ENCODE measurements around the gene HOXA10. TPM values are rescaled to one million over a fixed set of nuclear protein-coding genes. Genes with fewer than 3 reads are reported as not detected.

The HOXA10 gene
- total RNA-seq, 1 experiment from 2014 or later, result not detected

DNA sequence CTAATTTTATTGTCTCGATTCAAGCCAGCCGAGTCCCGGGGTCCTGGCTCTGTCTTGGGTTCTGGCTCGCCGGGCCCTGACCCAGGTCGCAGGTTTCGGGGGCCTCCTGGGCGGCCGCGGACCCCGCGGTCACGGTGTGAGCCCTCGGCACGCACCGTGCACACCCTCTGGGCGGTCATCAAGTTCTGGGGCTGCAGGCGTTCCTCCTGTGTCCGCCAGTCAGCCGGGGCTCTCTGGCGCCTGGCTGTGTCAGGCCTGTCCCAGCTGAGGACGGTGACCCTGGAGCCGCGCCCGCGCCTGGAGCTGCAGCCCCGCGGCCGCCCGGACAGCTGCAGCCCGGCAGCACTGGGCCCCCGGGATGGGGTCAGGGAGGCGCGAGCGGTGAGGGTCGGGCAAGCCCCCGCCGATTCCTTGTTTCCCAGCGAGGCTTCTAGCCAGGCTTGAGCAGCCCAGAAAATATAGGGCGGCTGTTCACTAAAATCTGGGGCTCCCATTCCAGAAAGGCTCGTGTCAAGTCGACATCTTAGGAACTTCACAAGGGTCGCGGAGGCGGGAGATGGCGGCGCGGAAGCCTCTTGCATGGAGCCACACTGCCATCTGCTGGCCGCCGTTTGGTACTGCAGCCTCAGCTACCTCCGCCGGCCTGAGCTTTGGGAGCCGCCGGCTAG is 13.4 kb downstream of the HOXA10 start:
- Histone ChIP-seq H4K20me1 (ENCODE audit: control insufficient read depth, insufficient read depth, insufficient read length) (no peaks in the 10 kb centered on the region), H2BK20ac (ENCODE audit: low read depth, low read length, poor library complexity, severe bottlenecking) (no peak overlapping the region), H3K9ac (ENCODE audit: extremely low read depth, insufficient read length, low read length) (no peak overlapping the region), H3K4me1 (ENCODE audit: insufficient read depth, low read length) (no peaks in the 10 kb centered on the region), H2AK5ac (ENCODE audit: insufficient read length, low read length) (no peak overlapping the region), H2BK5ac (ENCODE audit: insufficient read length, low read length) (no peak overlapping the region), H3K4me2 (ENCODE audit: insufficient read depth, insufficient read length, low read length) (peak overlapping the region; percentile 47), H3K18ac (ENCODE audit: insufficient read length, low read depth, low read length) (no peak overlapping the region), H3K27ac (ENCODE audit: insufficient read length, low read depth, low read length) (no peak overlapping the region), H3K9me3 (ENCODE audit: control insufficient read depth, low read depth, low read length) (no peaks in the 10 kb centered on the region), H4K91ac (ENCODE audit: insufficient read length, low read depth, low read length) (no peak overlapping the region), H3K14ac (ENCODE audit: insufficient read depth, low read length) (no peak overlapping the region), H3T11ph (ENCODE audit: low read length) (no peak overlapping the region), H3K79me2 (ENCODE audit: insufficient read depth, low read length) (no peaks in the 10 kb centered on the region), H2BK12ac (ENCODE audit: insufficient read length, low read depth, low read length) (no peak overlapping the region), H3K4ac (ENCODE audit: low read depth, low read length) (no peak overlapping the region), H3K27me3 (ENCODE audit: insufficient read depth, low read length) (peaks cover 97% of the 10 kb centered on the region), H2BK15ac (ENCODE audit: low read depth, low read length) (no peak overlapping the region), H4K8ac (replicated peaks; ENCODE audit: insufficient read length, low read depth, low read length) (no peak overlapping the region), H2BK120ac (ENCODE audit: low read depth, low read length, poor library complexity, severe bottlenecking) (no peak overlapping the region), H3K79me1 (ENCODE audit: insufficient read depth, low read depth, low read length, poor library complexity, severe bottlenecking) (no peaks in the 10 kb centered on the region), H2AFZ (ENCODE audit: low read length) (no peak overlapping the region), H3K23ac (ENCODE audit: insufficient read length, low read depth, low read length) (no peak overlapping the region), H3K23me2 (ENCODE audit: insufficient read length, low read depth, low read length, poor library complexity, severe bottlenecking) (no peaks in the 10 kb centered on the region), H4K5ac (ENCODE audit: insufficient read length, low read depth, low read length) (no peak overlapping the region), H3K56ac (ENCODE audit: insufficient read length, low read depth, low read length) (no peak overlapping the region)
- peaks cover 3 to 14% of the 10 kb centered on the region in 2 experiments for H3K4me1 Mint-ChIP-seq
- peak; percentile 98 for TF ChIP-seq CTCF (conservative IDR thresholded peaks at IDR 0.05)
- H3K9me3 Mint-ChIP-seq, result peaks cover 13% of the 10 kb centered on the region in 2 experiments
- H3K27ac Mint-ChIP-seq, result no peak overlapping the region
- H3K36me3 Mint-ChIP-seq (ENCODE audit: insufficient read depth in 1 of 3, low read depth in 3 of 3), result peaks cover 0 to 2% (median 0%) of the 10 kb centered on the region in 3 experiments; a peak in 2 of 7 replicates
- WGBS (ENCODE audit: extremely low coverage, insufficient read length, low lambda C conversion rate), result no CpG with 5 or more reads among the region's 54 CpGs
- DNase-seq, result peak; percentile 87
- H3K4me3 Mint-ChIP-seq, result peak overlapping the region; percentile 37 to 60; a peak in 3 of 5 replicates
- H3K27me3 Mint-ChIP-seq (ENCODE audit: low read depth), result peaks cover 98% of the 10 kb centered on the region
